GM04503 (cell line): ENCODE results near the gene COMP.
"Not testable (repeated sequence)": the region's sequence is repeated elsewhere in the genome, so short reads cannot be mapped to it uniquely, and the experiment has no call there.

Experiments
- DNase-seq: peaks from one replicate; pipeline ENCODE4 v3.0.0-alpha.2; 2012; ENCODE audit warnings: low read depth

The COMP gene

DNA sequence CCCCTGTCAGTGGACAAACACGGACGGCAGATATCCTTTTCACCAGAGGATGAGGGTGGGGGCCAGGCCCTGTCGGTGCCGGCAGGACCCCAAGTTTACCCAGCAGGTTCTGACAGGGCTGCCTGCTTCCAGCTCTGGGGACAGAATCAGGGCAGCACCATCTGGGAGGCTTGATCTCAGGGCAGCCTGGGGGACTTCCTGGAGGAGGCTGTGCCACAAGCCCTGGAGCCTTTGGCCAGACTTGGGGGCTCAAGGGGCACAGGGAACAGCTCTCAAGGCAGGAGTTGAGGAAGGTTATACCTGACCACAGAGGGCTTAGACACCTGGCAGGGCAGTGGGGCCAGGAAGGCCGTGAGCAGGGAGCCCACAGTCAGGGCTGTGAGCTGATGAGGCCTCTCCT lies 45.2 kb downstream of the COMP start:
- no peak for DNase-seq

DNA sequence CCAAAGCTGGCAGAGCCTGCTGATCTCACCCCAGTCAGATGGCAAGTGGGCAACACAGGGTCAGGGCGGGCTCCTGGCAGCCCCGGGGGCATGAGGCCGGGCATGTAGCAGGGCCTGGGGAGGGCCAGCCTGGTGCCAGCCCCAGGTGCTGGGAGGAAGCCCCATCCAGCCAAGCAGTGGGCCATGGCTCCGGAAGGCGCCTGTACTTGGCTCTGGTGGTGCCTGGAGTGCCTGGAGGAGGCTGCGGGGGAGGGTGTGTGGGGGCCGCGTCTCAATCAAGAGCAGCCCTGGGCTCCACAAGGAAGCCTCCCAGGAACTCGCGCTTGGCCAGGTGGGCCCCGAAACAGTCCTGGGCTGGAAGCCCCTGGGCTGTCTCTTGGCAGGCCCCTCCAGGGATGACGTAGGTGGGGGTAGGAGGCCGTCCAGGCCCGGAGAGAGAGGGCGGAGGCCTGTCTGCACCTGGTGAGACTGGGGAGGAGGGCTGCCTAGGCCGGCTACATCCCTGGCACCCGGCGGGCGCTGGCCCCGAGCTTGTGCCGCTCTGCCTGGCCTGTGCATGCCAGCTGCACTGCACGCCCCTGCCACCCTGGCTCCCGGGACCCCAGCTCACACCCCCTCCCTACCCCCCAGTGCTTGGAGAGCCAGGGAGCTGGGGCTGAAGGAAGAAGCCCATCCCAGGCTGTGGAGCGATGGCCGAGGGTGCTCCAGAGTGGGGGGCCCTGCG lies 45.9 kb downstream of the COMP start:
- no peak for DNase-seq

DNA sequence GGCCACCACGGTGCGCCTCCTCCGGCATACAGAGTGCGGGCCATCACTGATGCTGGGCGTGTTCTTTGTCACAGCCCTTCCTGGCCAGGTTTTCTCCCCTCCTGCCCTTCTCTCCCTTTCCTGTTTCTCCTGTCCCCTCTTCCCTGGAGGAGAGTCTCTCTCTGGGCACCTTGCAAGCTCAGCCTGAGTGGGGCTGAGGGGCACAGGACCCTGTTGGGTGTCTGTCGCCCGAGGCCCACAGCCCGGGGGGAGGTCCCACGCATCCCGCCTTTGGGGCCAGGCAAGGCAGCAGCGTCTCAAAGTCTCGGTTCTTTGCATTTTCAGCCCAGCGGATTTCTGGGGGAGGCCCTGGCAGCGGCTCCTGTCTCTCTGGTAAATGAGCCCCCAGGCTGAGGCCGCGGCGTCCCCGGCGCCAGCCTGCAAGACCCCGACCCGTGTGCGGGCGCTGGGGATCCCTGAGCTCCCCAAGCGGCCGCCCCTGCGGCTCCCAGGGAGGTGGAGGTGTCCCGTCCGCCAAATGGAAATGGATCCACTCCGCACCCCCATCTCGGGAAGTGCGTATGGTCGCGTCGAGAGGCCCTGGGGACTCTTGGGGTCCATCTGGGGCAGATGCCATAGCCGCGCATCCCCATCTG lies 47.2 kb downstream of the COMP start:
- DNase-seq = no peak

DNA sequence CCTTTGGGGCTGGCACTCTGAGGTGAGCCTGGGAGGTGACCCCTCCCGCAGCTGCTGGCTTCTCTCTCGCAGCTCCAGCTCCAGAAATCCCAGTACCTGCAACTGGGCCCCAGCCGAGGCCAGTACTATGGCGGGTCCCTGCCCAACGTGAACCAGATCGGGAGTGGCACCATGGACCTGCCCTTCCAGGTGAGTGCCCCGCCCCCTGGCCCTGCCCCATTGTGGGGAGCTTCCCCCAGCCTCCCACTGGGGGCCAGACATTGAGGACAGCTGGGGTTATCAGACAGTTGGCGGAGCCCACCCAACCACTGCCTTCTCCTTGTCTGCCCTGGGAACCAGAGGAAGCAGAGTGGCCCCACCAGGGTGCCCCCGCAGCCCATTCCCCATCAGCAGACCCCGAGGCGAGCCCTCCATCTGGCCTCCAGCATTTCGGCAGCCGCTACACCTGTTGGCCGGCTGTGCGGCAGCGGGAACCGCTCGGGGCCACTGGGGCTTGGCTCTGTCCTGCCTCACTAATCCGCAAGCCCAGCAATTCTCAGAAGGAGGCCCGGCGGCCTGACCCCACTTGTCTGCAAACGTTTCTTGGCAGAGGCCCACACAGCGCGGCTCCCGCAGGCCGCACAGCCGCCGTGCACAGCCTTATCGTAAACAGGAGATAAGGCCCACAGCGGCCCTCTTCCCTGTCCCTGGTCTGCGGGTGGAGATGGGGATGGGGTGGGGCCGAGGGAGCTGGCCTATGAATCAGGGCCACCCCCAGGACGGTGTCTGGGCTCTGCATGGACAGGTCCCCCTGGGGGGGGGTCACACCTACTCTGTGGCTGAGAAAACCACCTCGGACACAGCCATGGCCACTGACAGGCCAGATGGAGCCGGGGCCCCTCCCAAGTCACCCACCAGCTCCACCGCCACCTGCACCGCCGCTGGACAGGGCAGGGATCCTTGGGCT lies 48.0 kb downstream of the COMP start:
- no peak for DNase-seq

DNA sequence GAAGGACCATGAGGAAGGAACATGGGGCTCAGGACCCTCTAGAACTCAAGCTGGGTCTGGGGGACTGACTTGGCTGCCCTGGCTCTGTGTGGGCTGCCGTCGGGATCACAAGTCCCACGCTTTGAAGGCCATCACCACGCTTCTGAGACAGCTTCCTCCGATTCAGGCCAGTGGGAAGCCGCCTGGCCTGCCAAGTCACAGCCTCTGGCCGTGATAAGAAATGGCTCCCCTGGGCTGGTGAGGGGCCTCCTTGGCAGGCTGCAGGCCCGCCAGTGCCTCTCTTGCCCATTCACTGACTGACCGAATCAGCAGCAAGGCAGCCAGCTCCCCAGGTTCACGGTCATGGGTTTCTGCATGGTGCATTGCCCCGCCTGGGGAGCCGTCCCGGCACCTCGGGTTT lies 48.8 kb downstream of the COMP start:
- DNase-seq = no peak

DNA sequence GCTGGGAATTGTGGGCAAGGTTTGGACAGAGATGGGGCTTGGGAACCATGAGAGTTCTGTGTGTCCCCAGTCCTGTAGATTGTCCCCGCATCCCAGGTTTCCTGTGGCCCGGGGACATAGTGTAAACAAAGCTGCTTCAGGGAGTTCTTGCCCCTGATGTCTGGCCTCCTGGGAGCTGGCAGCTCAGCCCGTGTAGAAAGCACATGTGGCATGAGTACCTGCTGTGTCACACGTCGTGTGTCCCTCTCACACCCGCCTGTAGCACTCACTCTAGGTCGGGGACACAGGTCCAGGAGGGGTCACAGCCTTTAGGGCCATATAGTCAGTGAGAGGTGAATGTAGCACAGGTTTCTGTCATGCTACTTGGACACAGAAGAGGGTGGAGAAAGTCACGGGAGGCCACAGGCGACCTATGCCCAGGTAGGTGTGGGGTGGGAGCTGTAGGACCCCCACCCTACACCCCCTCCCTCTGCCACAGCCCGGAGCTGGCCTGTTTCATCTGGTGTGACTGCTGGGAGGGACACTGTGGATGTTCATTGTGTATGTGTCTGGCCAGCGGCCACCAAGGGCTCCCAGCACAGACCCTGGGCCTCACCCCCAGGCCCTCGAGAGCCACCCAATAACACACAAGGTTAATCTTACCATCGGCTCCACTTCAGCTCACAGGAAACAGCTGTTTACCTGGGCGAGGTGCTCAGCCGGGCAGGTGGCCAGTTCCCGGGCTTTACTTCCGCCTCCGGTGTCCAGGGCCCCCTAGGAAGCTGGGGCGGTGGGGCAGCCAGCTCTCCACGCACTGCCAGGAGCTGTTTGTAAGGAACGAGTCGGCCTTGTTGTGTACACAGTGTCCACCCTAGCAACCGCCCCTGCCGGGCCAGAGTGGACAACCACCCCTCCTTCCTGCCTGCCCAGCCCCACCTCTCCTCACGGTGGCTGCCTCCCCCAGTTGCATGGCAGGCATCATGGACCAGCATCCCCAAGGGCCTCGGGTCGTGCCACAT lies 49.7 kb downstream of the COMP start:
- no peak for DNase-seq

DNA sequence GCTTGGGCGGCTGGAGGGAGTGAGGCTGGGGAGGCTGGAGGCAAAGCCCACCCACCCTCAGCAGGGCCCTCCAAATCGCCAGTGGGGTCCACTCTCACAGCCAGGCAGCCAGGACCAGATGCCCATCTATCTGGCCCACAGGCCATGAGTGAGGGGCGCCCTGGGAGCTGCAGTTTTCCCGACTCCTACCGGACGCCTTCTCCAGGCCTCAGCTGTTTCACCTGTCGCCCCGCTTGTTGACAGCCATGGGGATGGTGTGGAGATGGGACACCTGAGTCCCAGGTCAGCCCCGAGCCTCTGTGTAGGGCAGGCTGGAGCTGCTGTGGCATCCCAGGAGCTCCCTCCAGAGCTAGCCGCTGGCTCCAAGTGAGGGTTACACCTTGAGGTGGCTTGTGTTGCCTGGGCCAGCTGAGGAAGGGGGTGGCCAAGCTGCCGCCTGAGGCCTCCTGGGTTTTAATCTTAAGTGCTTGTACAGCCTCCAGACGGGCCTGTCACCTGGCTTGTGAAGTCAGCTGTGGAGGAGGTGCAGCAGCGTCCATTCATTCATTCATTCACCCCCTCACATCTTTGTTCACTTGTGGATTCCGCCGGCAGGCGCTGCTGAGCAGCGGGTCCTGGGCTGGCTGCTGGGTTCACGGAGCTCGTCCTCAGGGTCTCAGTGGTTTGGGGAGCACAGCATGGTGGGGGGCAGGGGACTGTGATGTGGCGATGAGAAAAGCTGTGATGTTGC lies 52.0 kb downstream of the COMP start:
- DNase-seq = no peak

DNA sequence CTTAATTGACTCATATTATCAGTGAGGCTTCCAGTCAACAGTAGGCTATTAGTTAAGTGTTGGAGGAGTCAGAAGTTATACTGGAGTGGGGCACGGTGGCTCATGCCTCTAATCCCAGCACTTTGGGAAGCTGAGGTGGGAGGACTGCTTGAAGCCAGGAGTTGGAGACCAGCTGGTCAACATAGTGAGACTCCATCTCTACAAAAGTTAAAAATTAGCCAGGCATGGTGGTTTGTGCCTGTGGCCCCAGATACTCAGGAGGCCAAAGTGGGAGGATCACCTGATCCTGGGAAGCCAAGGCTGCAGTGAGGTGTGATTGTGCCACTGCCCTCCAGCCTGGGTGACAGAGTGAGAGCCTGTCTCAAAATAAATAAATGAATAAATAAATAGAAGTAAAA lies 53.2 kb downstream of the COMP start:
- no peak for DNase-seq

DNA sequence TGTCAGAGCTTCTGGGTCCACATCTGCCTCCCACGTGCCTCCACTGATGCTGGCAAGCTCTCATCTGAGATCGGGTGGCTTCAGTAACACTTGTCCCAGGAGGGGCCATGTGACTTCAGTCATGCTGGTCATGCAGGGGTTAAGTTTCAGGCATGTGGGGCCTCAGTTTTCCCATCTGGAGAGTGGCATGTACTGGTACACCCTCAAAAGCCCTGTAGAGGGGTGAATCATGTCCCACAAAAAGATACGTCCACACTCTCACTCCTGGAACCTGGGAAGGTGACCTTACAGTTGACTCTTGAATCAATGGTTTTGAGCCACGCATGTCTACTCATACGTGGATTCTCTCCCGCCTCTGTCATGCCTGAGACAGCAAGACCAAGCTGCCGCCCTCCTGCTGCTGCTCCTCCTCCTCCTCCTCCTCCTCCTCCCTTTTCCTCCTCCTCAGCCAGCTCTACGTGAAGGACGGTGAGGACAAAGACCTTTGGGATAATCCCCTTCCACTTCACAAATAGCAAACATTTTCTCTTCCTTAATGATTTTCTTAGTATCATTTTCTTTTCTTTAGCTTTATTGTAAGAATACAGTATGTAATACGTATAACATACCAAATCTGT lies 53.7 kb downstream of the COMP start:
- no peak for DNase-seq

DNA sequence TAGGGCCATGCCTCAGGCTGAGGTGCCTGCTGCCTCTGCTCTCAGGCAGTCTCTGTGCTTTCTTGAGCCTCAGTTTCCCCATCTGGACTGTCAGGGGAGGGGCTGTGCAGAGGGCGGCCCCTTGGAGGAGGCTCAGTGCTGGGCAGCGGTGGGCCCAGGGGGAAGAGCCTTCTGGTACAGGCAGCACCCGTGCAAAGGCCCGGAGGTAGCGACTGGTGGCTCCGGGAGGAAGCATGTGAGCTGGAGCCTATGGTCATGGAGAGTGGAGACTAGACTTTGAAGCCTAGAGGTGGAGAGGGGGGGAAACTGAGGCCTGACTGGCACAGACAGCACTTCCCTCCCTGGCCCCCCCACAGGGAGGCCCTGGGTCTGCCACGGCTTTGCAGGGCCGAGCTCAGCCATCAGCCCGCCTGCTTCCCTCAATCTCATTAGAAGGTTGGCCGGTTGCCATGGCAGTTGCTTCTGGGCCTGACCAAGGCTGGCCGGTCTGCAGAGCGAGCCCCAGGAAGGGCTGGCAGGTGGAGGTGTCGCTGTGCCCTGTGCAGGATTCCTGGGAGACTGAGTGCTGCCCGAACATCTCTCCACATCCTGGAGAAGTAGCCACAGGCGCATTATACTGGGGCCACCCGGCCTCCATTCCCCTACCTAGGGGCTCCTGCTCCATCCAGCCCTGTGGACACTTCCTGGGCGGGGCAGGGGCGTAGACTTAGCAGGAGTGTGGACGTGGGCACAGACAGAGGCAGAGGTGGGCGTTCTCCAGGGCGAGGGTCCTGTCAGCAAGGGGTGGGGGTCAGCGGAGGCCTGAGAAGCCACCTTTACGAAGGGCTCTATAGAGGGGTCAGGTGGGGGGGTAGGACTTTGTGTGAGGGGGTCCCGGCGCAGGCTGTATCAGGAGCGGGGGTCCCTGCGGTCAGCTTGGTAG lies 54.4 kb downstream of the COMP start:
- no peak for DNase-seq

DNA sequence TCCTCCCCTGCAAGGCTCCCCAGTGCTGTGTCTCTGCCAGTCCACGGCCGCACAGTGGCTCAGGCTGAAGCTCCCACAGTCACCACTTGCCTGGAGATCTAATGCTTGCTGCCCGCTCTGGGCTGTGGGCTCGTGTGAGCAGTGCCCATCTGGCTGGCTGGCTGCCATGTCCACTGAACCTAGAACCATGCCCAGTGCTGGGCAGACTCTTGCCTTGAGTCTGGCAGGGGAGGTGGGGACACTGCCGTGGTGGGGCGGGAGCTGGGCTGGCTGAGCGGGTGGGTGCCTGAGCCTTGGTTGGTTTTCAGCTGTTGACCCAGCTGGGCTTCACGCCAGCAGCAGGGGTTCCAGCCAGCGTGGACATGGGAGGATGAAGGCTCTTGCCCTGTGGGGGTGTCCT lies 55.4 kb downstream of the COMP start:
- no peak for DNase-seq

DNA sequence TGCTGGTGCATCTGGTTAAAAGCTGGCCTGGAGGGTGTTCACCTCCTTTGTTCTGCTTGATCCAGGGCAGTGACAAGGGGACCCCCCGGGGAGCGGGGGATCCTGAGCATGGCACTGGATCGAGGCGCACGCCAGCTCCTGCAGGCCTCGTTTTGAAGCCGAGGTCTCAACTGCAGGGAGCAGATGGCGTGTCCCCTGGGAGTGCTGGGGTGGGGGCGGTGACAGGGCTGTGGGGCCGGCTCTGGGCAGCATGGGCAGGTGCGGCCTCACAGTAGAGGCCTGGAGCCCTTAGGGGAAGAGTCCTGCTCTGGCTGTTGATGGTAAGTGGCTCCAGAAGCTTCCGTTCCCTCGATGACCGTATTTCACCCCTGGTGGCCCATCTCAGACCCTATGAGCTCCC lies 55.8 kb downstream of the COMP start:
- no peak for DNase-seq

DNA sequence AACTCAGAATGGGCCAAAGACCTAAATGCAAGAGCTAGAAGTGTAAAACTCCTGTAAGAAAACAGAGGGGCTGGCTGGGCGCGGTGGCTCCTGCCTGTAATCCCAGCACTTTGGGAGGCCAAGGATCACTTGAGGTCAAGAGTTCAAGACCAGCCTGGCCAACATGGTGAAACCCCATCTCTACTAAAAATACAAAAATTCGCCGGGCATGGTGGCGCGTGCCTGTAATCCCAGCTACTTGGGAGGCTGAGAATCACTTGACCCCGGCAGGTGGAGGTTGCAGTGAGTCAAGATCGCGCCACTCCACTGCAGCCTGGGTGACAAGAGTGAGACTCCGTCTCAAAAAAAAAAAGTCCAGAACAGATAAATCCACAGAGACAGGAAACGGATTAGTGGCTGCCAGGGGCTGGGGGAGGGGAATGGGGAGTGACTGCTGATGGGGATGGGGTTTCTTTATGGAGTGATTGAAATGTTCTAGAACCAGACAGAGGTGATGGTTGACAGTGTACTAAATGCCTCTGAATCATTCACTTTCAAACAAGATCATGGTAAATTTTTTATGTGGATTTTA lies 57.3 kb downstream of the COMP start:
- not testable (repeated sequence) for DNase-seq

DNA sequence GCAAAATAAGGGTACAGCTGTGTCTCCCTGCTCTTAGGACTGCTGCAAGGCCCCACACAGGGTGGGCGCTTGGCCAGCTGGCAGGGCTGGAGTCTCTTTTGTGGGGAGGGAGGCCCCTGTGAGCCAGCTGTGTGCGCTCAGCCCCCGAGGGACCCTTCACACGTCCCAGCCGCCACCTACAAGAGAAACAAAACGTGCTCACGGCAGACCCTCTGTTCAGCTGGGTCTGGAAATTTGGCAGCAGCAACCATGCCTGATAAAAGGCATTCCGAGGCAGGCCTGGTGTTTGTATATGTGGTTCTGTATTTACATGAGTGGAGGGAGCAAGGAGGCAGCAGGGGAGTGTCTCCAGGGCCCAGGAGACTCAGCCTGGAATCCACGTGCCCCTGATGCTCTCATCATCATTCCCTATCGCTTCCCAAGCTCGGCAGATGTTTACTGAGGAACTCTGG lies 57.9 kb downstream of the COMP start:
- no peak for DNase-seq
